Measurements from ENCODE around the gene EPHB6.
A peak's percentile ranks its signal among the peaks of the same experiment; 100 is the strongest.

The EPHB6 gene

GRCh38 chr7:142881586-142882337 lies 26.9 kb downstream of the EPHB6 start:
- no peak for DNase-seq

GRCh38 chr7:142882338-142882678 lies 27.4 kb downstream of the EPHB6 start:
- peak; percentile 2 for DNase-seq

- peak; percentile 12 for DNase-seq
Measured at GRCh38 chr7:142883145-142883544, 28.3 kb downstream of the EPHB6 start.

GRCh38 chr7:142883571-142884285 lies 28.9 kb downstream of the EPHB6 start:
- peak; percentile 8 for DNase-seq

- DNase-seq = no peak
Measured at GRCh38 chr7:142884286-142884640, 29.4 kb downstream of the EPHB6 start.

GRCh38 chr7:142885311-142886230 lies 30.7 kb downstream of the EPHB6 start, which contains the start of gene TRPV6:
TRPV6 (minus strand) TSS chr7:142885745.
- peak; percentile 18 for DNase-seq

- DNase-seq = peak; percentile 5
Measured at GRCh38 chr7:142886866-142887265, 32.0 kb downstream of the EPHB6 start.

- DNase-seq = peak; percentile 26
Measured at GRCh38 chr7:142887282-142888015, 32.6 kb downstream of the EPHB6 start.

GRCh38 chr7:142889816-142890215 lies 34.9 kb downstream of the EPHB6 start:
- DNase-seq = peak; percentile 12

GRCh38 chr7:142890874-142891485 lies 36.1 kb downstream of the EPHB6 start:
- peak; percentile 13 for DNase-seq

GRCh38 chr7:142891490-142892082 lies 36.7 kb downstream of the EPHB6 start:
- DNase-seq = peak; percentile 17

- DNase-seq = peak; percentile 9
Measured at GRCh38 chr7:142892951-142893350, 38.1 kb downstream of the EPHB6 start.

GRCh38 chr7:142894112-142894984 lies 39.5 kb downstream of the EPHB6 start:
- no peak for DNase-seq

GRCh38 chr7:142894985-142895593 lies 40.2 kb downstream of the EPHB6 start:
- no peak for DNase-seq

- no peak for DNase-seq
Measured at GRCh38 chr7:142896151-142896550, 41.3 kb downstream of the EPHB6 start.

GRCh38 chr7:142896741-142897379 lies 42.0 kb downstream of the EPHB6 start:
- DNase-seq = no peak

GRCh38 chr7:142897691-142898090 lies 42.8 kb downstream of the EPHB6 start:
- DNase-seq = no peak

- no peak for DNase-seq
Measured at GRCh38 chr7:142898377-142899170, 43.7 kb downstream of the EPHB6 start.

GRCh38 chr7:142899661-142900060 lies 44.8 kb downstream of the EPHB6 start:
- no peak for DNase-seq

Measured in activated CD4-positive, CD25-positive, alpha-beta regulatory T cell treated with anti-CD3 and anti-CD28 coated beads, Interleukin-2, amount 50 U/mL, for 72 hours (primary cell).